Esophagus muscularis mucosa (tissue), 4 donors: Measurements from ENCODE around the gene DNAI7.

Source experiments
- CTCF ChIP-seq, 3 experiments: fragments of 200-600 bp in 2 of 3; fragments of 450-650 bp in 1 of 3; sonication (generic) in 2 of 3; IDR thresholded peaks; one replicate each; pipeline ENCODE4 v1.5.1; 2017 to 2019; ENCODE audit warnings: antibody characterized with exemption in 3 of 3, mild to moderate bottlenecking in 2 of 3, moderate library complexity in 1 of 3
- EP300 ChIP-seq: sonication (generic); formaldehyde crosslinking; IDR thresholded peaks from one replicate; pipeline ENCODE4 v1.6.1; 2017; ENCODE audit warnings: antibody characterized with exemption
- POLR2AphosphoS5 ChIP-seq, 2 donors: sonication (generic); formaldehyde crosslinking; IDR thresholded peaks; one replicate each; pipeline ENCODE4 v1.6.1; 2017; ENCODE audit warnings: antibody characterized with exemption in 2 of 2

DNA sequence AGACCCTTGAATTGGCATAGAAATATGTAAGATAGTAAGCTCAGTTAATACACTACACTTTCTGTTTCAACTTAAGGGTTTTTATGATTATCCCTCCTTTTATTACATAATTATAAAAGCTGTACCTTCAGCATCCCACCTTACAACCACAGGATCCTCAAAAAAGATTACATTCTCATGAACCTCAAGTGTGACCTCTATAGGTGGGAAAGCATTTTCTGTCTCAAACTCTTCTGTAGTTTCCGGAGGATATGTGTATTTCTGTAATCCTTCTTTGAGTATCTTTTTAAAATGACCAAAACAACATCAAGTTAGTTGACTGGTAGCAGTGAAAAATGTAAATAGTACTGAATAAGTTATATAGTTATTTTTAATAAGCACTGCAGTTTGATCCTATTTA is 75.9 kb downstream of the DNAI7 start:
- TF ChIP-seq EP300 = no peak
- TF ChIP-seq CTCF (IDR thresholded peaks at IDR 0.05) = no peak
- no peak for TF ChIP-seq POLR2AphosphoS5 (IDR thresholded peaks at IDR 0.05)
